ENCODE results near the gene PGM3. TPM values are rescaled to one million over a fixed set of nuclear protein-coding genes. Genes with fewer than 3 reads are reported as not detected.

The PGM3 gene
- total RNA-seq, 6 donors from 2014 or later, result 7.8 to 36.3 (median 29.6) TPM

- WGBS, 2 donors, result 75 to 84% methylated on average over 4 of the region's 4 CpGs
- no peaks in the 10 kb centered on the region for H3K36me3 ChIP-seq
- ATAC-seq (ENCODE audit: low FRiP score in 2 of 2) (no peak), DNase-seq (no peak)
- TF ChIP-seq CTCF (IDR thresholded peaks at IDR 0.05) (no peak), POLR2A (IDR thresholded peaks at IDR 0.05) (no peak), EP300 (IDR thresholded peaks at IDR 0.05) (no peak), POLR2AphosphoS5 (IDR thresholded peaks at IDR 0.05) (no peak)
- no peak overlapping the region for H3K4me3 ChIP-seq
- no peaks in the 10 kb centered on the region for H3K4me1 ChIP-seq
- H3K27ac ChIP-seq, result no peak overlapping the region
- H3K27me3 ChIP-seq, result no peaks in the 10 kb centered on the region
- no peaks in the 10 kb centered on the region for H3K9me3 ChIP-seq
Measured at GRCh38 chr6:83202031-83202430, 9.0 kb upstream of the PGM3 start.

GRCh38 chr6:83199863-83200225, 6.8 kb upstream of the PGM3 start:
- Histone ChIP-seq H3K4me1 (peaks cover 0 to 4% (median under 1%) of the 10 kb centered on the region in 4 donors), H3K27me3 (no peaks in the 10 kb centered on the region), H3K4me3 (no peak overlapping the region), H3K27ac (no peak overlapping the region), H3K36me3 (no peaks in the 10 kb centered on the region), H3K9me3 (no peaks in the 10 kb centered on the region)
- TF ChIP-seq CTCF (IDR thresholded peaks at IDR 0.05) (no peak), POLR2A (IDR thresholded peaks at IDR 0.05) (no peak), EP300 (IDR thresholded peaks at IDR 0.05) (no peak), POLR2AphosphoS5 (IDR thresholded peaks at IDR 0.05) (no peak)
- no peak for DNase-seq
- ATAC-seq (ENCODE audit: low FRiP score in 2 of 2), result peak in 1 of 2 donors; percentile 26
- WGBS, 2 donors, result 77 to 79% methylated on average over 2 of the region's 2 CpGs

GRCh38 chr6:83199173-83199862, 6.3 kb upstream of the PGM3 start:
- H3K4me1 ChIP-seq, result peaks cover 4 to 9% (median 6%) of the 10 kb centered on the region in 4 donors
- no peak overlapping the region for H3K27ac ChIP-seq
- ATAC-seq (ENCODE audit: low FRiP score in 2 of 2) (peak in 1 of 2 donors; percentile 12), DNase-seq (no peak)
- H3K27me3 ChIP-seq, result no peaks in the 10 kb centered on the region
- WGBS, 2 donors, result 92 to 95% methylated on average over 5 of the region's 5 CpGs
- no peak overlapping the region for H3K4me3 ChIP-seq
- no peaks in the 10 kb centered on the region for H3K36me3 ChIP-seq
- TF ChIP-seq CTCF (IDR thresholded peaks at IDR 0.05) (no peak), EP300 (IDR thresholded peaks at IDR 0.05) (no peak), POLR2AphosphoS5 (IDR thresholded peaks at IDR 0.05) (no peak), POLR2A (IDR thresholded peaks at IDR 0.05) (no peak)
- no peaks in the 10 kb centered on the region for H3K9me3 ChIP-seq

GRCh38 chr6:83198486-83199172, 5.6 kb upstream of the PGM3 start:
- DNase-seq (no peak), ATAC-seq (ENCODE audit: low FRiP score in 2 of 2) (no peak)
- TF ChIP-seq CTCF (IDR thresholded peaks at IDR 0.05) (no peak), EP300 (IDR thresholded peaks at IDR 0.05) (no peak), POLR2AphosphoS5 (IDR thresholded peaks at IDR 0.05) (no peak), POLR2A (IDR thresholded peaks at IDR 0.05) (no peak)
- H3K9me3 ChIP-seq, result no peaks in the 10 kb centered on the region
- peaks cover 8 to 14% (median 9%) of the 10 kb centered on the region in 4 donors for H3K4me1 ChIP-seq
- 90% methylated on average over 4 of the region's 4 CpGs for WGBS, 2 donors
- no peak overlapping the region for H3K27ac ChIP-seq
- no peaks in the 10 kb centered on the region for H3K36me3 ChIP-seq
- no peak overlapping the region for H3K4me3 ChIP-seq
- H3K27me3 ChIP-seq, result no peaks in the 10 kb centered on the region
